HG02870 (cell line): ENCODE data around the gene SLC22A23.

Experiments
- ATAC-seq: cut with Tn5 transposase; IDR thresholded peaks from one replicate; pipeline ENCODE4 v1.9.1; 2021; ENCODE audit warnings: mild to moderate bottlenecking, moderate library complexity; ENCODE audit not compliant: unreplicated experiment

Gene SLC22A23

DNA sequence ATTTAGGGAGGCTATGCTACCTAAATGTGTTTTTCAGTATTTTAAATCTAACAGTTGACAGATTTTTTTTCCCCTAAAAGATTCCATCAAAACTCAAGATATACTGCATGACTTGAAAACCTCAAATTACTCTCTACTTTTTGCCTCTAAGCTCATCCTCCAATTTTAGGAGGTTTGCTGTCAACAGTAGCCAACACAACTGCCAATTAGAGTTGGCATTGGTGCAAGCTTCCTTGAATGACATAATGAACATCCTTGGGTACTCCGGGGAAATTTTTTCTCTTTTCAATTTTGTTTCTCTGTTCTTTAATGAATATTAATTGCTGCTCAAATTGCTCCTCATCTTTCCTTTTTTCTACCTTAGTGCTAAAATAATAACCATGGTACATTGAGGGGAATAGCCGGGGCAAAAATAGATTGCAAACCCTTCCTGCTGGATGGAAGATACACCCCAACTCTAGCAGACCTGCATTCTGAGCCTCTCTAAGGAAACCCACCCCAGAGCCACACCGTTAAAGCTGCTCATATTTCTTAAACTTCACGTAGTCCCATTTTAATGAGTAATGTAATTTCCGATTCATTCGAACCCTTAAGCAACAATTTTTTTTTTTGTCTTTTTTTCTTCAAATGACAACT lies 34.3 kb downstream of the SLC22A23 start:
- ATAC-seq, result no peak

DNA sequence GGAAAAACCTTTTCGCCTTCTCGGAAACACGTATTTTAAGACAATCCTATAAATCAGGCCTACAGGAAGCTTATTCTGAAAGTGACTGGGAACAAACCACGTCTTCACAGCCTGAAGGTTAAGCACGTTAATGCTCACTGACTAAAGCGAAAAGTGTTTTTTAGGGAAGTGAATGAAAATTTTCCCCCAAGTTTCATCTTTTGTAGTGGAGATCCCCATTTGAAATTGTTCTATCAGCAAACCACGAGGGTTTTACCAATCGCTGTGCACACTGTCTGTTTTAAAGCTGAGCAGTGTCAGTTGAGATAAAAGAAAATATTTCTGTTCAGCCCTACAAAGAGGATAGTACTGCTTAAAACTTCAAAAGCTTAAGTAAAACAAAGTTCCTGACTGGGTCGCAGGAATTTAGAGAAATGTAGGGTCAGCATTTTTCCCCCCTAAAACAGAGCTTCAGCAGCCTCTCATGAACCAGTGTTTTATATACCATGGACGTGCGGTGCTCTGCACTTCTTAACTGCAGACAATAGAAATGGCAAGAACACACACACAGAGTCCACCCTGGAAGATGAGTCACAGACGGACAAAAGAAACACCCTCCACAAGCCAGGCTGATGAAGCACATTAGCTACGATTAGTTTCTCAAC lies 34.9 kb downstream of the SLC22A23 start:
- no peak for ATAC-seq

DNA sequence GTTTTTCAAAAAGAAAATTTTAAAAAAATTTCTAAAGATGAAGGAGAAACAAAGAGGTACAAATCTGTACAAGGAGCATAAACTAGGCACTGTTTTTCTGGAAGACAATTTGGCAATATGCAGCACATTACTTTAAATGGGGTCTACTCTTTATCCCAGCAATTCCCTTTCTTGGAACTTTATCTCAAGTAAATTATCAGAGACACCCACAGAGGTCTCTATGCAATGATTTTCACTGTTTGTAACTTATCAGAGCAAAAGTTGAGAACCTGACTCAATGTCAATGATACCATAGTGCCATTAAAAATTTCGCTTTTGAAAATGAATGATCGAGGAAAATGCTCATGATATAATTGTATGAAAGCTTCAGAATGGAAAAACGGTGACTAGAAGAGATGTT lies 35.7 kb downstream of the SLC22A23 start:
- no peak for ATAC-seq

DNA sequence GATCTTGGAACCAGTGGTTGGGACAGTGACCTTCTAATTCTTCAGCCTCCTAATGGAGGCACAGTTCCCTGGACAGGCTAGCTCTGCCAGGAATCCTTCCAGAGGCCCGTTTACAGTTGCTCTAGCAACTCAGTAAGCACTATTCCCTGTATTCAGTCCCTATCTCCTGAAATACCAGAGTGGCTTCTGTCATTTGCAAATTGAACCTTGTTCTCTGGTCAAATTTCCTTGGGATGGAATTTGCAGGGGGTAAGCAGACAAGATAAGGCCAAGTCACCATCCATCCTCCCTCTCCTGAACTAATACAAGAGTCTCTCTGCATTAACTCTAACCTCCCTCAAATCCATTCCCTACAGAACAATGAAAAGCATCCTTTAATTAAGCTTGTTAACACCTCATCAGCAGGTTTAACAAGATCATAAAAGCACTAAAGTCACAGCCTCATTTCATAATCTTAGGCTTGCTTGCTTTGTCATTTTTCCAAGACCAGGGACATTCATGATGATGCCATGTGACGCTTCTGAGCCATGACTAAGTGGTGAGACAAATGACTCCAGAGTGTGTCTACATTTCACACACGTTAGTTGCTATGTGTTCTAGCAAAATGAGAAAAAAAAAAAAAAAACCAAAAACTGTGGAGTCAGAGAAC lies 37.1 kb downstream of the SLC22A23 start:
- ATAC-seq, result no peak

DNA sequence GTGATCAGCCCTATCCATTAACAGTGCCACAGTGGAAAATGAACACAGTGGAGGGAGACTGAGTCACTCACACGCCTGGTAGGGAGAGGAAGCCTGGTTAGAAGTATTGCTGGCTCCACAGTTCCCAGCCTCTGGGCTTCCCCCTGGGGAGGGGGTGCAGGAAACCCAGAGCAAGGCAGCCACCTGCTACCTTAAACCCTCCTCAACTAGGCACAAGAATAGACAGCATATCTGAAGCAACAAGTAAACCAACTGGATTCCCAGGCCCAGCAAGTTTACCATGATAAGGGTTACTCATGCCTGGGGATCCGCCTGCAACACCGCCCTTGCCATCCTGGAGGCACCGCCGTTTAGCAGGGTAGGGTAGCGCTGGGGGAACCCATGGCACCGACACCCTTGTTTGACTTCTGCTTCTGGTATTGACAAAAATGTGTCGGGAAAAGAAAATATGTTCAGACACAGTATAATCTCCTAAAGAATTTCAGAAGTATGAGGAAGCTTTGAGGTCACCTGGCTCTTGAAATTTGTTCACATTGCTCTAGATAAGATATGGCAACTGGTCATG lies 38.3 kb downstream of the SLC22A23 start:
- ATAC-seq, result no peak

DNA sequence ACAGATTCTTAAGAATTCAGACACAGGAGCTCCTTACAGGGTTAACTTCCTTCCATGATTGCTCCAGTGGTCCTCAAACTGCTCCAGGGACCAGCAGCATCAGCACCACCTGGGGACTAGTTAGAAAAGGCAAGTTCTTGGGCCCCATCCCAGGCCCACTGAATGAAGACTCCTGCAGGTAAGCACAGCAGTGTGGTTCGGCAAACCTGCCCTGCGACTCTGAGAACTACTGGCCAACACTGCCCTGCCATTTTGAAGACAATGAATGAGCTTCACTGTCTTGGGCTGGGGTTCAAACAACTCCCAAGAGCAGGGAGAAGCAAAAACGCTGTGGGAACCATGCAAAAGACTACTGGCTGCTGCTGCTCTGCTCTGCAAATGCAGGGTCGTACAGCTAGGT lies 39.4 kb downstream of the SLC22A23 start:
- ATAC-seq, result no peak

DNA sequence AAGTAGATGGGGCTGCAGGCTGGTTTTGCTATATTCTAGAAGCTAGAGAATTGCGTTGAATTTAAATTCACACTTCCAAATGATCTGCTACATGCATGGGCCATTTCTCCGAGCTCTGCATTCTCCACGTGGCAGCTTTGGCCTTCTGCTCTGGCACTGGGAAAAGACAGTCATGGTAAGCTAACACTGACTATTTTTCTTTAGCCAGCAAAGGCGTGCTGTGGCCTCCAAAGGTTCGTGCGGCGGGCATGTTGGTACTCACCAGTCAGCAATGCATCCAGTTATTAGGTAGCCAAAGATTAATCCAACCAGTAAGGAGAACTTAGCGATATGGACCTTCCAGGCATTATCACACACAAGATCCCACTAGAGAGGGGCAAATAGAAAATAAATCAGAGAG lies 41.4 kb downstream of the SLC22A23 start:
- ATAC-seq, result no peak

DNA sequence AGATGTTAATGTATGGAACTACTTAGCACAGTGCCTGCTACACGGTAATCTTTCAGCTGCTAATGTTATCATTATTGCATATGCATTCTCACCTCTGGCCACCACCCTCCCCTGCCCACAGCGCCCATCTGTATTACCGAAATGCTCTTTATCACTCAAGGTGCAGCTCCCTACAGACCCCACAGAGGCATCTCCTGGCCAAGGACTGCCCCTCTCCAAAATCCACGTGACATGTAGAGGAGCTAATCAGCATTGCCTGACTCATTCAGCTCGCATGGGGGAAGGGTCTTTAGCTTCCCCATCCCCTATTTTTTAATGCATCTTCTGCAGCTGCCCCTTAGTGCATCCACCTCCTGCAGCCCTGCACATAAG lies 41.8 kb downstream of the SLC22A23 start:
- ATAC-seq, result no peak

DNA sequence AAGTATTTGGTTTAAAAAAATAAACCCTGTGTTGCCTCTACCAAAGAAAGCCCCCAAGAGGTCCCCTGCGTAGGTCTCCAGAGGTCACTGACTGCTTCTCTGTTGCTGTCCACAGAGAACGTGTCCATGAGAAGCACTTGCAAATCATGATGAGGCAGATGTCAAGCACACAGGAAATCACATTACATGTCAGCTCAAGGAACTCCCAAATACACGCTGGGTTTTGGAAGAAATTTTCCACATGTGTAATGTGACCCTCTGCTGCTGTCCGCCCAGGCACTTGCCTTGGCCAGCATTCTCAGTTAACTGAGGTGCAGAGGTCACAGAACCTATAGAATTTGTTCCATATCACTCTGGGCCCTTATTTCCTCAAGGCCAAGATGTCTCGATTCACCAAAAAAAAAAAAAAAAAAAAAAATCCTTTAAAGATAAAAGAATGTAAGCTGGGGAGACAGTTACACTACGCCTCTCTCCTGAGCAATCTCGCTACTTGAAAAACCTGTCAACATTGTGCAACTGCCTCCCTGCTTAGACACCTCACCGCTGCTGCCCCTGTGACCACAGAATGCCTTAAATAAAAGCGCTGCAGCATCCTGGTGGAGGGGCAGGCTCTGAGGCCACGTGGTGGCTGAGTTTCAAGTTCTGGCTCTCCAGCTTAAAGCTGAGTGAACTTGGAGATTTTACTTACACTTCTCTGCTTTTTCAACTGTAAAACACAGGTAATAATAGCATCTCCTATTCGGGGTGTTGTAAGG lies 42.3 kb downstream of the SLC22A23 start:
- no peak for ATAC-seq

DNA sequence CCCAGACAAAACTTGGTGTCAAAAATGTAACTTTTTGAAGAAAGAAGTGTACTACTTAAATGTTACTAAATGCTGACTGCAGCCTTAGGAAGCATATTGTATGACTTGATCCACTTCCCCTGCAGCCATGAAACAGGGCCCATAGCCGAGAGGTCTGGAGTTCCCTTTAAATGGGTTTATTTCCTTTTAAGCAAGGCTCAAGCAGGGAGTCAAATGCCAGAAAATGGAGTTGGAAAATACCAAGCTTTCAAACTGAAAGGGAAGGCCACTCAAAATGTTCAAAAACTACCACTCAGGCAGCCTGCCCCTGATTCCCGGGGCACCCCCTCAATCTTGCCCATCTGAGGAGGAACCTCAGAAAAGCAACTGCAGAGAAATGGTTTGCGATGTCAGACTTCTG lies 43.3 kb downstream of the SLC22A23 start:
- no peak for ATAC-seq

DNA sequence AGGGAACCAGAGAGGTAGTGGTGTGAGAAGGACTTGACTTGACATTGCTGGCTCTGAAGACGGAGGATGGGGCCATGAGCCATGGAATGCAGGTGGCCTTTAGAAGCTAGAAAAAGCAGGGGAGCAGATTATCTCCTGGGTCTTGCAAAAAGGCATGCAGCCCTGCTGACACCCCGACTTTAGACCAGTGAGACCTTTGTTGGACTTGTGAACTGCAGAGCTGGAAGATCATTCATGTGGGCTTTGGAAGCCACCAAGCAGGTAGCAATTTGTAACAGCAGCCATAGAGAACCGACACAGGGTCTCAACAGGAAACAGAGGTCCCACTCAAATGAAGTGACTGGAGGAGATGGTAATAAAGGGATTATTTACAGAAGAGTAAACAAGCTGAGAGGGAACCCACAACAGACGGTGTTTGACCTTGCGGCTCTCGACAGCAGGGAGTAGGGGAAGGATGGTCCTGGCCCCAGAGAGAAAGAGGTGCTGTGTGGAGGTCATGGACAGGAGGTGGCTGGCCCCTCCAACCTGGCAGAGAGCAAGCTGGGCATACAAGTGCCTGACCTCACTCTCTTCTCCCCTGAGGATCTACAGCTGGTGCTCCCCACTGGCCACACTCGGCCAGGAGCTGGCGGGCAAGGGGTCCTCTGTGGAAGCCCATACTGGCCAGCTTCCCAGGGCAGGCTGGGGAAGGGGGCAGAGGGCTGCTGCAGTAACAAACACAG lies 43.9 kb downstream of the SLC22A23 start:
- ATAC-seq, result no peak

DNA sequence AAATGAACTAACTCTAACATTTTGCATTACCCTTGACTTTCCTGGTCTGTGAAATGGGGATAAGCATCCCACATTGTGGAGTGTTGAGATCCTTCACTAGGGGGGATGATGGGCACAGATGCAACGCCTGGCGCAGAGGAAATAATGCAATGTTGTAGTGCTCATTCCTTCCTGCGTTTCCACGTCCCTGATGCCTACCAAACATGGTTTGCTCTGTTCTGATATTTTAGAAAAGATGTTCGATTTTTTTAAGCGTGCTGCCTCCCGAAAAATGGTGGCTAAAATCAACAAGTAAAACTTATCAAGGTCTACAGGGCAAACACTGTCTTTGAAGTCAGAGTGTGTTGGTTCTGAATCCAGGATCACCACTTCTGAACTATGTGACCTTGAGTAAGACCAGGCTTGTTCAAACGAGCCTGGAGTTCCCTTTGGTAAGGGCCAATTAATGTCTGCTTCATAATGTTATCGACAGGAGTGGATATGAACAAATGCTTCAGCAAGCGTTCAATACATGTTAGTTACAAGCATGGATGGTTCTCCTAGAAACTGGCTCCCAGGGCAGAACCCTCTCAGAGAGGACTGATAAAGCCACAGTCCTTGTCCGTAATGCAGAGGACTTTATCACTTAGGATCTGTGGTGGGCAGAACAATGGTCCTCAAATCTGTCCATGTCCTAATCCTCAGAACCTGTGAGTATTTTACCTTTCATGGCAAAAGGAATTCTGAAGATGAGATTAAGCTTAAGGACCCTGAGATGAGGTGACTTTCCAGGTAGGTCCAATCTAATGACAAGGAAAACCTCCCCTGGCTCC lies 44.7 kb downstream of the SLC22A23 start:
- ATAC-seq, result no peak

DNA sequence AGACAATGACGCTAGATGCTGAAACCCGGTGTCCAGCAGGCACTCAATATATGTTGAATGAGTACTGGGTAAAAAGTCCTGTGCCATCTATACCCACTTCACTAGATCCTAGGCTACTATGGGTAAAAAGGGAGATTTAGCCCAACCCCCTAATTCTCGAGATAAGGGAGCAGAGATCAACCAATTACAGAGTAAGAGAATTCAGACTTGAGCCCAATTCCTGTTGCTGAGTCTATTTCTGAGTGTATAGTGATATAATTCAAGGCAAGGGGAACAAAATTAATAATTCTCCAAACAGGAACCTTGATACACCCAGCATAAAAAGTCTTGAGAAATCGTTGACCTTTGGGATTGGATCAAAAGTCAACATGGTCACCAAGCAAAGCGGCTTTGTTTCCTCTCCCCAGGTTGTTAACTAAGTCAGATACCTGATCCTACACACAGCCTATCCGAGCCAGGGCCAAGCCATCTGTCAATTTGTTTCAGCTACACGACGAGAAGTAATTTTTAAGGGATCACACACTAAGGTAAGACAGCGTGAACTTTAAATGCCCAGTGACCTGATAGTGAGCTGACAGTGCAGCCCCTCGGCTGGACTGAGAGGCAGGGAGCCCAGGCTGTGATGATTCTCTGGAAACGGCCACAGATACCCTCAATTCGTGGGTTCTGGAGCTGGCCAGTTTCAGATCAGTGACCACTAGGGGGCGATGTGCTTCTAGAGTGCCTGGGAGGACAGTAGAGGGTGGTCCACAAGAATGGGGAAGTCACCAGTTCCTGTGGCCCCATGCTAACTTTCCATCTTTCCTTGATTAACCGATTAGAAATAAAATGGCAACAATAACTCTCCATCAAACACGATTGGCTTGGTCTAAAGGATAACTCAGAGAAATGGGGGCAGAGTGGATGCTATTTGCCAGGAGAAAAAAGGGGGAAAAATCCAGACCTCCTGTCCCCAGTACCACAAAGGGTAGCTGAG lies 46.2 kb downstream of the SLC22A23 start:
- no peak for ATAC-seq

DNA sequence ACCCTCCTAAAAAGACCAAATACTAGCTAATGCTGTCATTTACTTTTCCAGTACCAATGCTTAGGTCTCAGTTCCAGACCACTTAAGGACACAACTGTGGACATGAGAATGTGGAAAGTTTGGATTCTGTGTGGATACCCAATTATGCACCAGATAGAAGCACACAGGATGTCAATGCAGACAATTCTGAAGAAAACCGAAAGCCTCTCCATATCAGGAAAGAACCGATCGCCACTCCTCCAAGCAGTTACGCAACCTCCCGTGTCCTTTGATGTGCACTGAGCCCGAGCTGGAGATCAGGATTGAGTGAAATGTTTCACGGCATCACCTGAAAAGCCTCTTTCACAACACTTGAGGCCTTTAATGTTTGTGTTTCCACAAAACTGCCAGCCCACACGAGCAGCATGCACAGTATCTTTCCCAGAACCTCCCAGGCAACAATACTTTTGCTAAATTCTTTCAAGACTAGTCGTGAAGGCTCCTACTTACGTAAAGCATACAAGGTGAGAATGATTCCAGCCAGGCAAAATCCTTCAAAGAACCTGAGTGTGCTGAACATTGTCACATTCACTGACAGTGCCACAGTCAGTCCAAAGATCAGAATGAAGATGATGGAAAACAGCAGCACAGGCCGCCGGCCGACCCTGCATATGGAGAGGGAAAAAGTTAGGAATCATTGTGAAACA lies 47.0 kb downstream of the SLC22A23 start:
- no peak for ATAC-seq

DNA sequence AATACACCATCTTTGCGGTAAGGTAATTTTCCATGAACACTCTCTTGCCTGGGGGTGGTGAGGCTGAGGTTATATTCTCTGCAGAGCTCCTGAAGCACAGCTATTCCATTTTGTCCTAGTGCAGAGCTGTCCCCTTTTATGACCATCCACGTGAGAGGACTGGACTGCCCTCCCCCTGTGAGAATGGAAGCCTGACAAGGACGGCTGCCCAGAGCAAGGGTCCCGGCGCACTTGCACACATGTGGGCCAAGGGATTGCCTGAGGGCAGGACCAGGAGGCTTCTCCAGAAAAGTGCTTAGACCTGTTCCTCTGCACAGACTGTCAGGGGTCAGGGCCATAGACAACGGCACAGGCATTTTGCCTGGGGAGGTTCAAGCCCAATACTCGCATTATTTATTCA lies 48.2 kb downstream of the SLC22A23 start:
- no peak for ATAC-seq

DNA sequence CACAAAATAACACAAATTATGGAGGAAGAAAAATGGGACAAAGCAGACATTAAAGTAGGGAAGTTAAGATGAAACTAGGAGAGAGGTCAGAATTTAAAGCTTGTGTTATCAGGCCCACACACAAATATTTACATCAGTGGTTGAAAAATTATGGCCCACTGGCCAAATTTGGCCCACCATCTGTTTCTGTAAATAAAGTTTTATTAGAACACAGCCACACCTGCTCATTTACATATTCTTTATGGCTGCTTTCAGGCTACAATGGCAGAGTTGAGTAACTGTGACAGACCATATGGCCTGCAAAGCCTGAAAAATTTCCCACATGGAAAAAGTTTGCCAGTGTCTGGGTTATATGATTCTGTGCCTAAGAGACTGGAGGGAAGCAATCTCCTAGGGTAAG lies 49.0 kb downstream of the SLC22A23 start:
- ATAC-seq, result no peak

DNA sequence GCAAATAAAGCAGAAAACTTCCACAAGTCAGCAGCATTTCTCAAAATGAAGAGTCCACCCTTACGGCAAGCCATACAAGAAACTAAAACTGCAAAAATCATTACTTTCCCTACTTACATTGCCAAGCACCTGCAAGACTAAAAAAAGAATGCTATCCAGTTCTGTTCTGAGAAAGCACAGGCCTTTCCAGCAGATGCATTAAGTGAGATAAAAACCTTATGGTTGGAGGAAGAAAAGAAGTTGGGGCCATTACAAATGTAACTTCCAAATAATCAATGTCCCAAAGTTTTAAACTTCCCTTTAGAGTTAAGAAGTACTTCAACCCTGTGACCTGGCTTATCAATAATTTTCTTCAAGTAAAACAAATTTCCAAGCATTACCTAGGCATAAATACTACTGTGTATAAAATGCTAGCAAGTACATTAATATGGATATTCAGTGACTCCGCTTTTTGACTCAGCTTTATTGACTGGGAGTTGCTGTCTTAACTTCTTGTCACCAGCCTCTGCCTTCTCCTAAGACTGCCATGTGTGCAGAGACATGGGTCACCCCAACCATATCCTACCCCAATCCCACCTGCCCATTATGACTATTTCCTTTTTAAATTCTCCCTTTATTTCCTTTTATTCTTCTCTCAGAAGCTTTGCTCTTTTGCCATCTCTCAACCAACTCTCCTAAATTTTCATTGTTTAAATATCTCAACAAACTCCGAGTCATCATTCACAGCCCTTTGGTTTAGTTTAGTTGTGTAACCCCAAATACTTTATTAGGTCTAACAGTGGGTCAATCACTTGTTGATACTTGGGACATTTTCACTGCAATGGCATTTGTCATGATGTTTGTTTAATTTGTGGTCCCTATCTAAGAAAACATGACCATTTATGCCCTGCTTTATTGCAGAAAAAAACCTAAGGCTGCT lies 49.7 kb downstream of the SLC22A23 start:
- ATAC-seq, result no peak
